PC-3 (cell line): ENCODE results near the gene NUDT3. TPM values are rescaled to one million over a fixed set of nuclear protein-coding genes. Genes with fewer than 3 reads are reported as not detected.

Experiments used
- ATAC-seq: fragments of 200-7000 bp; cut with Tn5 transposase; 2 replicates; pipeline ENCODE4 v1.9.1; 2020; ENCODE audit warnings: mild to moderate bottlenecking, moderate library complexity
- BruUV-seq: library from RNA; stranded (reverse); fragments of 400-500 nt; replicated peaks from 2 replicates; lab custom pipeline; 2021; lab: Mats Ljungman, UMichigan
- CTCF ChIA-PET: fragments of 300-600 bp; sonication (Branson Sonifier 250); formaldehyde crosslinking; loops from one replicate; lab custom pipeline; 2022; ENCODE audit warnings: antibody characterized with exemption; lab: Charles Lee
- POLR2A ChIA-PET: fragments of 300-600 bp; sonication (Branson Sonifier 250); formaldehyde crosslinking; loops from one replicate; lab custom pipeline; 2022; ENCODE audit warnings: antibody characterized with exemption; ENCODE audit not compliant: unreplicated experiment; lab: Charles Lee
- DNase-seq: peaks from one replicate; pipeline ENCODE4 v3.0.0-alpha.2; 2015
- H2AFZ ChIP-seq: fragments of 300-600 bp; sonication (generic); 2 replicates; pipeline ENCODE4 v1.6.0; 2016; ENCODE audit warnings: antibody characterized with exemption, low read length
- H3F3A ChIP-seq: fragments of 300-600 bp; sonication (generic); one replicate; pipeline ENCODE4 v1.6.0; 2017; ENCODE audit warnings: antibody characterized with exemption, low read length, control low read depth, mild to moderate bottlenecking; ENCODE audit not compliant: unreplicated experiment
- H3K27ac ChIP-seq: fragments of 300-600 bp; sonication (generic); 2 replicates; pipeline ENCODE4 v1.5.1; 2016; ENCODE audit warnings: mild to moderate bottlenecking, low read length
- H3K27me3 ChIP-seq: fragments of 300-600 bp; sonication (generic); 2 replicates; pipeline ENCODE4 v1.6.1; 2016; ENCODE audit warnings: low read length, mixed read lengths
- H3K36me3 ChIP-seq: fragments of 300-600 bp; sonication (generic); 2 replicates; pipeline ENCODE4 v1.6.1; 2016; ENCODE audit warnings: low read depth, mixed run types, low read length, mixed read lengths
- H3K4me1 ChIP-seq: fragments of 300-600 bp; sonication (generic); 2 replicates; pipeline ENCODE4 v1.5.1; 2016; ENCODE audit warnings: low read length; ENCODE audit not compliant: insufficient read depth
- H3K4me2 ChIP-seq: fragments of 300-600 bp; sonication (generic); 2 replicates; pipeline ENCODE4 v1.6.0; 2016; ENCODE audit warnings: low read length
- H3K4me3 ChIP-seq: fragments of 300-600 bp; sonication (generic); 2 replicates; pipeline ENCODE4 v1.5.1; 2016; ENCODE audit warnings: mild to moderate bottlenecking, low read length, mixed read lengths
- H3K79me2 ChIP-seq: fragments of 300-600 bp; sonication (generic); 2 replicates; pipeline ENCODE4 v1.6.1; 2017; ENCODE audit warnings: low read length, mixed read lengths
- H3K9ac ChIP-seq: fragments of 300-600 bp; sonication (generic); 2 replicates; pipeline ENCODE4 v1.6.0; 2016; ENCODE audit warnings: mild to moderate bottlenecking, low read length
- H3K9me2 ChIP-seq: fragments of 300-600 bp; sonication (generic); replicated peaks from 2 replicates; pipeline ENCODE4 v1.6.1; 2016; ENCODE audit warnings: mixed run types, low read length, mixed read lengths
- H3K9me3 ChIP-seq: fragments of 300-600 bp; sonication (generic); 2 replicates; pipeline ENCODE4 v1.6.1; 2016; ENCODE audit warnings: low read length, mixed read lengths
- H4K20me1 ChIP-seq: fragments of 300-600 bp; sonication (generic); 2 replicates; pipeline ENCODE4 v1.6.1; 2016; ENCODE audit warnings: low read length, mixed read lengths
- EZH2 ChIP-seq: fragments of 300-600 bp; sonication (generic); IDR thresholded peaks from one replicate; pipeline ENCODE4 v1.6.1; 2017; ENCODE audit warnings: antibody characterized with exemption, mild to moderate bottlenecking, low read length; ENCODE audit not compliant: unreplicated experiment
- EZH2phosphoT487 ChIP-seq: fragments of 300-600 bp; sonication (generic); IDR thresholded peaks from 2 replicates; pipeline ENCODE4 v1.6.1; 2018; ENCODE audit warnings: mild to moderate bottlenecking, antibody characterized with exemption, low read length, borderline replicate concordance
- intact Hi-C: fragments of 100-400 bp; cut with micrococcal nuclease; formaldehyde crosslinking; loops from 2 replicates; pipeline ENCODE4 v1.9.0; 2023
- total RNA-seq: library from RNA; depleted of rRNA; stranded (reverse); fragments of >200 nt; gene quantifications from 2 replicates; pipeline ENCODE4 v1.2.3, GENCODE V29; 2014
- TF ChIP-seq, protein P1 (sequence below): fragments of 300-600 bp; sonication (generic); conservative IDR thresholded peaks from 2 replicates; pipeline ENCODE4 v1.5.1; 2017; ENCODE audit warnings: antibody characterized with exemption, low read depth, mild to moderate bottlenecking, low read length

Gene NUDT3
- total RNA-seq, 1 experiment from 2014 or later = 24.6 TPM

DNA sequence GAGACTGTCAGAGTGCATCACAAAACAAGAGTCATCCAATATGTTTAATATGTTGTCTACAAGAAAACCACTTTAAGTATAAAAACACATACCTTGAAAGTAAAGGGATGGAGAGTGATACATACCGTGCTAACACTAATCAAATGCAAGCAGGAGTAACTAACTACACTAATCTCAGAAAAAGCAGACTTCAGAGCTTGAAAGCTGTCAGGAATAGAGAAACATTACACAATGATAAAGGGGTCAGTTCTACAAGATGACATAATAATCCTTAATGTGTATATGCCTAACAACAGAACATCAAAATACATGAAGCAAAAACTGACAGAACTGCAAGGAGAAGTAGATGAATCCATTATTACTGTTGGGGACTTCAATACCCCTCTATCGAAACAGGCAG, 84.0 kb downstream of the NUDT3 start:
- no peak overlapping the region for H2AFZ ChIP-seq
- H3K9me3 ChIP-seq = no peaks in the 10 kb centered on the region
- H3K4me1 ChIP-seq = no peaks in the 10 kb centered on the region
- no peaks in the 10 kb centered on the region for H3K36me3 ChIP-seq
- no peak for DNase-seq
- no peaks in the 10 kb centered on the region for H3F3A ChIP-seq
- H3K27me3 ChIP-seq = no peaks in the 10 kb centered on the region
- peaks cover 21% of the 10 kb centered on the region for H3K79me2 ChIP-seq
- intact Hi-C loops = no loop called here
- no peak overlapping the region for H3K4me3 ChIP-seq
- H4K20me1 ChIP-seq = no peaks in the 10 kb centered on the region
- H3K4me2 ChIP-seq = no peak overlapping the region
- H3K27ac ChIP-seq = no peak overlapping the region
- TF ChIP-seq, protein P1, sequence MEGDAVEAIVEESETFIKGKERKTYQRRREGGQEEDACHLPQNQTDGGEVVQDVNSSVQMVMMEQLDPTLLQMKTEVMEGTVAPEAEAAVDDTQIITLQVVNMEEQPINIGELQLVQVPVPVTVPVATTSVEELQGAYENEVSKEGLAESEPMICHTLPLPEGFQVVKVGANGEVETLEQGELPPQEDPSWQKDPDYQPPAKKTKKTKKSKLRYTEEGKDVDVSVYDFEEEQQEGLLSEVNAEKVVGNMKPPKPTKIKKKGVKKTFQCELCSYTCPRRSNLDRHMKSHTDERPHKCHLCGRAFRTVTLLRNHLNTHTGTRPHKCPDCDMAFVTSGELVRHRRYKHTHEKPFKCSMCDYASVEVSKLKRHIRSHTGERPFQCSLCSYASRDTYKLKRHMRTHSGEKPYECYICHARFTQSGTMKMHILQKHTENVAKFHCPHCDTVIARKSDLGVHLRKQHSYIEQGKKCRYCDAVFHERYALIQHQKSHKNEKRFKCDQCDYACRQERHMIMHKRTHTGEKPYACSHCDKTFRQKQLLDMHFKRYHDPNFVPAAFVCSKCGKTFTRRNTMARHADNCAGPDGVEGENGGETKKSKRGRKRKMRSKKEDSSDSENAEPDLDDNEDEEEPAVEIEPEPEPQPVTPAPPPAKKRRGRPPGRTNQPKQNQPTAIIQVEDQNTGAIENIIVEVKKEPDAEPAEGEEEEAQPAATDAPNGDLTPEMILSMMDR = no peak
- no peak for ATAC-seq
- no peak overlapping the region for H3K9ac ChIP-seq
- POLR2A ChIA-PET = no interaction called here
- no TSS peak for BruUV-seq
- H3K9me2 ChIP-seq = no peaks in the 10 kb centered on the region
- CTCF ChIA-PET = no interaction called here

DNA sequence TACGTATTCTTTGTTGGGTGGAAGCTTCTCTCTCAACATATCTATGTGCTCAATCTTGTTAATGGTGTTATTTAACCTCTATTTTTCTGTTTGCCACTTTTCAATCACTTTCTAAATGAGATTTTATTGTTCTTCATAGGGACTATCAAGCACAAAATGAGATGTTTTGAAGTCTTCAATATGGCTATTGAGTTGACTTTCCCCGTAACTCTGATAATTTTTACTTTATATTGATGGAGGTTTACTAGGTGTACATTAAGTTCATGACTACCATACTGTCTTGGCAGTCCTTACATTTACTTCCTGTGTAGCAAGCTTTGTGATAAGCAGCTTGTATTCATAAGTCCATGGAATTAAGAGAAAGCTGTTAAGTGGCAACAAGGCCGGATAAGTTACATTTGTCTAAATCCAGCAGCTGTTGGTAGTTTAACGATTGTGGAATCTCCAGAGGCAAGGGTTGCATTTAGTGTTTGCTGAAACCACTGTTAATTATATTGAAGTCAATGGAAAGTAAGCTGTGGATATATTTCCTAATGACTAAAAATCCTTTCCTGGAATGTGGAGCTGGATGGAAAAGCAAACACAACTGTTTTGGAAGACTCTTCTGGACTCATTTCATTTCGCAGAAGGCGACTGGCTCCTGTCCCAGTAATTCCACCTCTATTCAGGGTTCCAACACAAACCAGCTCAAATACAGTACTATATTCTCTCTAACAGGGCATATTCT, 86.3 kb downstream of the NUDT3 start:
- intact Hi-C loops = no loop called here
- peaks cover 21% of the 10 kb centered on the region for H3K79me2 ChIP-seq

DNA sequence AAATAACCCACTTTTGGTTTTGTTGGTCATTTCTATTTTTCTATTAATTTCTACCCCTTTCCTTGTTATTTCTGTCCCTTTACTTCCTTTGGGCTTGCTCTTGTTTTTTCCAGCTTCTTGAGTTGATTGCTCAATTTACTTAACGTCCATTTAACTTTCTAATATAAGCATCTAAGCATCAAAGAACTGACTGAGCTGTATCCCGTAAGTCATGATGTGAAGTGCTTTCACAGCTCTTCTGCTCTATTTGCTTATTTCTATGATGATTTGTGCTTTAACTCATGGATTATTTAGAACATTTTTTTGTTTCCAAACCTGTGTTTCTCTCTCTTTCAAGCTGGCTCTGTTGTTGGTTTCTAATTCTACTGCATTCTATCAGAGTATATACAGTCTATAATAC, 87.0 kb downstream of the NUDT3 start:
- Histone ChIP-seq H3K36me3 (no peaks in the 10 kb centered on the region), H3K4me3 (no peak overlapping the region), H3K79me2 (peaks cover 16% of the 10 kb centered on the region), H3K4me2 (no peak overlapping the region), H3K9ac (no peak overlapping the region), H4K20me1 (no peaks in the 10 kb centered on the region), H3K27me3 (no peaks in the 10 kb centered on the region), H3K27ac (no peak overlapping the region), H3K4me1 (no peaks in the 10 kb centered on the region), H3K9me2 (no peaks in the 10 kb centered on the region), H2AFZ (no peak overlapping the region), H3K9me3 (no peaks in the 10 kb centered on the region), H3F3A (no peaks in the 10 kb centered on the region)
- DNase-seq (no peak), ATAC-seq (no peak)
- intact Hi-C loops = no loop called here
- TF ChIP-seq, protein P1 = no peak
- TF ChIP-seq EZH2phosphoT487 (no peak), EZH2 (no peak)
- no TSS peak for BruUV-seq
- ChIA-PET CTCF (no interaction called here), POLR2A (no interaction called here)

More for the DNA sequence above, 86.3 kb downstream of the NUDT3 start:
- H3K27me3 ChIP-seq = no peaks in the 10 kb centered on the region
- CTCF ChIA-PET = no interaction called here
- H3K9me2 ChIP-seq = no peaks in the 10 kb centered on the region
- TF ChIP-seq EZH2phosphoT487 (no peak), EZH2 (no peak)
- TF ChIP-seq, protein P1 = no peak
- H3K9me3 ChIP-seq = no peaks in the 10 kb centered on the region
- H3K4me2 ChIP-seq = no peak overlapping the region
- no peak overlapping the region for H3K4me3 ChIP-seq
- H2AFZ ChIP-seq = no peak overlapping the region
- no peaks in the 10 kb centered on the region for H3K36me3 ChIP-seq
- H4K20me1 ChIP-seq = no peaks in the 10 kb centered on the region
- no peak overlapping the region for H3K9ac ChIP-seq
- ATAC-seq (no peak), DNase-seq (no peak)
- H3K4me1 ChIP-seq = no peaks in the 10 kb centered on the region
- H3F3A ChIP-seq = no peaks in the 10 kb centered on the region
- no peak overlapping the region for H3K27ac ChIP-seq
- no TSS peak for BruUV-seq
- POLR2A ChIA-PET = no interaction called here
